ENCODE results near the gene DLG2.

The DLG2 gene

GRCh38 chr11:84255483-84255882 is 1371.7 kb downstream of the DLG2 start:
- no peak for DNase-seq (ENCODE audit: low read depth)

- no peak for DNase-seq (ENCODE audit: low read depth)
Observed at GRCh38 chr11:84250834-84251613, 1376.1 kb downstream of the DLG2 start.

GRCh38 chr11:84249344-84250135 is 1377.6 kb downstream of the DLG2 start:
- no peak for DNase-seq (ENCODE audit: low read depth)

GRCh38 chr11:84247926-84248325 is 1379.2 kb downstream of the DLG2 start:
- DNase-seq (ENCODE audit: low read depth) = no peak

- DNase-seq (ENCODE audit: low read depth) = no peak
Observed at GRCh38 chr11:84247129-84247528, 1380.0 kb downstream of the DLG2 start.

GRCh38 chr11:84243629-84244263 is 1383.4 kb downstream of the DLG2 start:
- DNase-seq (ENCODE audit: low read depth) = no peak

GRCh38 chr11:84241343-84242131 is 1385.6 kb downstream of the DLG2 start:
- no peak for DNase-seq (ENCODE audit: low read depth)

GRCh38 chr11:84240847-84241246 is 1386.3 kb downstream of the DLG2 start:
- no peak for DNase-seq (ENCODE audit: low read depth)

- no peak for DNase-seq (ENCODE audit: low read depth)
Observed at GRCh38 chr11:84236436-84236835, 1390.7 kb downstream of the DLG2 start.

GRCh38 chr11:84234462-84235202 is 1392.5 kb downstream of the DLG2 start:
- DNase-seq (ENCODE audit: low read depth) = no peak

- DNase-seq (ENCODE audit: low read depth) = no peak
Observed at GRCh38 chr11:84234011-84234410, 1393.1 kb downstream of the DLG2 start.

- no peak for DNase-seq (ENCODE audit: low read depth)
Observed at GRCh38 chr11:84232511-84232910, 1394.6 kb downstream of the DLG2 start.

GRCh38 chr11:84230402-84230801 is 1396.7 kb downstream of the DLG2 start:
- no peak for DNase-seq (ENCODE audit: low read depth)

- DNase-seq (ENCODE audit: low read depth) = no peak
Observed at GRCh38 chr11:84227970-84228665, 1399.0 kb downstream of the DLG2 start.

- no peak for DNase-seq (ENCODE audit: low read depth)
Observed at GRCh38 chr11:84224042-84224441, 1403.1 kb downstream of the DLG2 start.

GRCh38 chr11:84218318-84218717 is 1408.8 kb downstream of the DLG2 start:
- DNase-seq (ENCODE audit: low read depth) = no peak

- DNase-seq (ENCODE audit: low read depth) = no peak
Observed at GRCh38 chr11:84215672-84216071, 1411.5 kb downstream of the DLG2 start.

GRCh38 chr11:84214557-84214956 is 1412.6 kb downstream of the DLG2 start:
- no peak for DNase-seq (ENCODE audit: low read depth)

GRCh38 chr11:84212468-84213390 is 1414.4 kb downstream of the DLG2 start:
- DNase-seq (ENCODE audit: low read depth) = no peak

- no peak for DNase-seq (ENCODE audit: low read depth)
Observed at GRCh38 chr11:84211896-84212295, 1415.2 kb downstream of the DLG2 start.
